HepG2 (cell line): Measurements from ENCODE around the gene LIM2. TPM values are rescaled to one million over a fixed set of nuclear protein-coding genes. Genes with fewer than 3 reads are reported as not detected.
A peak's percentile ranks its signal among the peaks of the same experiment; 100 is the strongest.

ENCODE experiments used
- ARID4A ChIP-seq: sonication (generic); formaldehyde crosslinking; IDR thresholded peaks from 2 replicates; pipeline ENCODE4 v1.5.0; 2020; ENCODE audit warnings: mild to moderate bottlenecking, missing genetic modification reagents, borderline replicate concordance
- CEBPB ChIP-seq: IDR thresholded peaks from 2 replicates; pipeline ENCODE4 v1.6.1; 2011; ENCODE audit warnings: low read depth, low read length, improper control_type of control experiment, borderline replicate concordance
- DNMT1 ChIP-seq: sonication (generic); formaldehyde crosslinking; IDR thresholded peaks from 2 replicates; pipeline ENCODE4 v1.5.1; 2020; ENCODE audit warnings: mild to moderate bottlenecking, missing genetic modification reagents
- FIP1L1 ChIP-seq: fragments of 200-400 bp; formaldehyde crosslinking; IDR thresholded peaks from 2 replicates; pipeline ENCODE4 v1.6.1; 2018; ENCODE audit warnings: low read depth, mild to moderate bottlenecking, low read length, moderate library complexity, borderline replicate concordance; ENCODE audit not compliant: insufficient read depth
- FOSL2 ChIP-seq: sonication (generic); formaldehyde crosslinking; IDR thresholded peaks from 2 replicates; pipeline ENCODE4 v1.4.0; 2020; ENCODE audit warnings: missing genetic modification reagents
- GABPA ChIP-seq, 2 experiments: IDR thresholded peaks; 2 replicates each; pipeline ENCODE4 v1.6.1; 2011 to 2016; ENCODE audit warnings: low read depth in 2 of 2, low read length in 1 of 2, missing biosample characterization in 1 of 2, missing genetic modification characterization in 1 of 2
- GATAD2A ChIP-seq: IDR thresholded peaks from 2 replicates; pipeline ENCODE4 v1.6.1; 2016
- HNRNPL ChIP-seq: fragments of 200-400 bp; formaldehyde crosslinking; IDR thresholded peaks from 2 replicates; pipeline ENCODE4 v1.6.1; 2017; ENCODE audit warnings: mild to moderate bottlenecking, low read depth, low read length
- MAFG ChIP-seq: sonication (generic); formaldehyde crosslinking; IDR thresholded peaks from 2 replicates; pipeline ENCODE4 v1.5.1; 2020; ENCODE audit warnings: mild to moderate bottlenecking, missing genetic modification reagents
- PRDM15 ChIP-seq: sonication (generic); formaldehyde crosslinking; IDR thresholded peaks from 2 replicates; pipeline ENCODE4 v1.4.0; 2020; ENCODE audit warnings: missing genetic modification reagents
- PTBP1 ChIP-seq: fragments of 200-400 bp; formaldehyde crosslinking; IDR thresholded peaks from 2 replicates; pipeline ENCODE4 v1.6.1; 2018; ENCODE audit warnings: low read length, low read depth; ENCODE audit not compliant: poor library complexity, severe bottlenecking
- RBAK ChIP-seq: sonication (generic); formaldehyde crosslinking; IDR thresholded peaks from 2 replicates; pipeline ENCODE4 v1.5.1; 2020; ENCODE audit warnings: mild to moderate bottlenecking, missing genetic modification reagents
- SMAD3 ChIP-seq: sonication (generic); formaldehyde crosslinking; IDR thresholded peaks from 2 replicates; pipeline ENCODE4 v1.4.0; 2020; ENCODE audit warnings: missing genetic modification reagents
- STAG1 ChIP-seq: sonication (generic); formaldehyde crosslinking; IDR thresholded peaks from 2 replicates; pipeline ENCODE4 v1.4.0; 2020; ENCODE audit warnings: missing genetic modification reagents
- YEATS4 ChIP-seq: sonication (generic); formaldehyde crosslinking; IDR thresholded peaks from 2 replicates; pipeline ENCODE4 v1.4.0; 2020; ENCODE audit warnings: missing genetic modification reagents, borderline replicate concordance
- ZBTB2 ChIP-seq: sonication (generic); formaldehyde crosslinking; IDR thresholded peaks from 2 replicates; pipeline ENCODE4 v1.8.0; 2022; ENCODE audit warnings: low read depth, missing genetic modification reagents
- ZMYM3 ChIP-seq: sonication (generic); formaldehyde crosslinking; IDR thresholded peaks from 2 replicates; pipeline ENCODE4 v1.5.1; 2020; ENCODE audit warnings: mild to moderate bottlenecking, missing genetic modification reagents
- ZNF234 ChIP-seq: sonication (generic); formaldehyde crosslinking; conservative IDR thresholded peaks from 2 replicates; pipeline ENCODE4 v1.5.1; 2020; ENCODE audit warnings: mild to moderate bottlenecking, missing genetic modification reagents
- ZNF619 ChIP-seq: sonication (generic); formaldehyde crosslinking; IDR thresholded peaks from 2 replicates; pipeline ENCODE4 v1.4.0; 2020; ENCODE audit warnings: mild to moderate bottlenecking, missing genetic modification reagents
- ZNF691 ChIP-seq: sonication (generic); formaldehyde crosslinking; IDR thresholded peaks from 2 replicates; pipeline ENCODE4 v1.4.0; 2020; ENCODE audit warnings: missing genetic modification reagents, low read depth, mild to moderate bottlenecking, borderline replicate concordance
- ZNF776 ChIP-seq: sonication (generic); formaldehyde crosslinking; IDR thresholded peaks from 2 replicates; pipeline ENCODE4 v1.4.0; 2020; ENCODE audit warnings: mild to moderate bottlenecking, missing genetic modification reagents
- polyA plus RNA-seq, 8 experiments: library from polyadenylated mRNA; depleted of rRNA in 3 of 8; stranded (reverse) in 7 of 8; unstranded in 1 of 8; fragments of >200 nt; fragmentation: Illumina TruSeq in 4 of 8; extraction: Trizol in 4 of 8; gene quantifications; 2 replicates each; pipeline versions ENCODE4 v1.2.1 to v1.2.3, GENCODE V29; 2011 to 2016; ENCODE audit warnings: low read depth in 4 of 8, missing spikeins in 1 of 8, mixed read lengths in 1 of 8; ENCODE audit not compliant: insufficient read depth in 1 of 8
- total RNA-seq, 5 experiments: library from RNA; depleted of rRNA; stranded (reverse); fragments of >200 nt; fragmentation: Illumina TruSeq; extraction: Trizol; gene quantifications; 2 replicates each; pipeline ENCODE4 v1.2.3, GENCODE V29; 2016; ENCODE audit warnings: low read depth in 1 of 5

Gene LIM2
- total and polyA plus RNA-seq, 2 of the 13 experiments (the other 11 are each of a cell fraction or from before 2014, with no cell fraction given) = 1.3 TPM; not detected in 1

- no peak for TF ChIP-seq ZNF691 (CRISPR knock-in tag)
- no peak for TF ChIP-seq ZNF776
- TF ChIP-seq HNRNPL = no peak
- no peak for TF ChIP-seq PTBP1
- TF ChIP-seq RBAK (CRISPR knock-in tag) = no peak
- TF ChIP-seq YEATS4 (CRISPR knock-in tag) = 0 out of 2 replicates have a peak, but pooled peaks have one; percentile 25
- TF ChIP-seq PRDM15 (CRISPR knock-in tag) = no peak
- TF ChIP-seq ZBTB2 (CRISPR knock-in tag) = no peak
- TF ChIP-seq CEBPB = no peak
- TF ChIP-seq STAG1 = no peak
- TF ChIP-seq SMAD3 (CRISPR knock-in tag) = no peak
- no peak for TF ChIP-seq FIP1L1
- TF ChIP-seq ZNF619 (CRISPR knock-in tag) = no peak
- no peak for TF ChIP-seq GABPA (IDR thresholded peaks at IDR 0.05; ENCODE audit: low read depth, low read length)
- no peak for TF ChIP-seq GABPA (CRISPR knock-in tag; IDR thresholded peaks at IDR 0.05; ENCODE audit: low read depth)
- peak; percentile 68 for TF ChIP-seq FOSL2 (CRISPR knock-in tag)
- no peak for TF ChIP-seq ARID4A (CRISPR knock-in tag)
- TF ChIP-seq ZNF234 (CRISPR knock-in tag) = no peak
- TF ChIP-seq DNMT1 (CRISPR knock-in tag) = no peak
- peak; percentile 90 for TF ChIP-seq GATAD2A (CRISPR knock-in tag)
- TF ChIP-seq MAFG (CRISPR knock-in tag) = no peak
- no peak for TF ChIP-seq ZMYM3
These were observed 33.0 kb downstream of the LIM2 start (continued) for GRCh38 chr19:51354742-51355148.
